GM12874 (cell line): ENCODE data around the gene OSMR.

Experiments used
- TF ChIP-seq, protein P1 (sequence below): IDR thresholded peaks from 2 replicates; pipeline ENCODE4 v1.5.1; 2011; ENCODE audit warnings: low read depth, mild to moderate bottlenecking, control low read depth, low read length, moderate library complexity; ENCODE audit not compliant: insufficient read depth

The OSMR gene

DNA sequence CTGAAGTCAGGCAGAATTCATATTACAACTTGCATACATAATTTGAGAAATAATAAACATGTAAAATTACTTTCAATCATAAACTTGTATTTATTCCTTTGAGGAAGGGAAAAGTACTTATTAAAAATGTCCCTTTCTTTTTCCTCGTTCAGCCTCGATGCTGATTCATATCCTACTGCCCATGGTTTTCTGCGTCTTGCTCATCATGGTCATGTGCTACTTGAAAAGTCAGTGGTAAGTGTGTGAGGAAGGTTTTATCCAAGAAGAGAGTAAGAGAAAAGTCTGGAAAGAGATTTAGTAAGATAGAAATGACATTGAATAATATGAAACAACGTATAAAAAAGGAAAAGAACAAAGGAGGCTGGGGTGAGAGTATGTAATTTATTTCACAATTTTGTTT, 85.9 kb downstream of the OSMR start:
- TF ChIP-seq, protein P1, sequence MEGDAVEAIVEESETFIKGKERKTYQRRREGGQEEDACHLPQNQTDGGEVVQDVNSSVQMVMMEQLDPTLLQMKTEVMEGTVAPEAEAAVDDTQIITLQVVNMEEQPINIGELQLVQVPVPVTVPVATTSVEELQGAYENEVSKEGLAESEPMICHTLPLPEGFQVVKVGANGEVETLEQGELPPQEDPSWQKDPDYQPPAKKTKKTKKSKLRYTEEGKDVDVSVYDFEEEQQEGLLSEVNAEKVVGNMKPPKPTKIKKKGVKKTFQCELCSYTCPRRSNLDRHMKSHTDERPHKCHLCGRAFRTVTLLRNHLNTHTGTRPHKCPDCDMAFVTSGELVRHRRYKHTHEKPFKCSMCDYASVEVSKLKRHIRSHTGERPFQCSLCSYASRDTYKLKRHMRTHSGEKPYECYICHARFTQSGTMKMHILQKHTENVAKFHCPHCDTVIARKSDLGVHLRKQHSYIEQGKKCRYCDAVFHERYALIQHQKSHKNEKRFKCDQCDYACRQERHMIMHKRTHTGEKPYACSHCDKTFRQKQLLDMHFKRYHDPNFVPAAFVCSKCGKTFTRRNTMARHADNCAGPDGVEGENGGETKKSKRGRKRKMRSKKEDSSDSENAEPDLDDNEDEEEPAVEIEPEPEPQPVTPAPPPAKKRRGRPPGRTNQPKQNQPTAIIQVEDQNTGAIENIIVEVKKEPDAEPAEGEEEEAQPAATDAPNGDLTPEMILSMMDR: no peak

DNA sequence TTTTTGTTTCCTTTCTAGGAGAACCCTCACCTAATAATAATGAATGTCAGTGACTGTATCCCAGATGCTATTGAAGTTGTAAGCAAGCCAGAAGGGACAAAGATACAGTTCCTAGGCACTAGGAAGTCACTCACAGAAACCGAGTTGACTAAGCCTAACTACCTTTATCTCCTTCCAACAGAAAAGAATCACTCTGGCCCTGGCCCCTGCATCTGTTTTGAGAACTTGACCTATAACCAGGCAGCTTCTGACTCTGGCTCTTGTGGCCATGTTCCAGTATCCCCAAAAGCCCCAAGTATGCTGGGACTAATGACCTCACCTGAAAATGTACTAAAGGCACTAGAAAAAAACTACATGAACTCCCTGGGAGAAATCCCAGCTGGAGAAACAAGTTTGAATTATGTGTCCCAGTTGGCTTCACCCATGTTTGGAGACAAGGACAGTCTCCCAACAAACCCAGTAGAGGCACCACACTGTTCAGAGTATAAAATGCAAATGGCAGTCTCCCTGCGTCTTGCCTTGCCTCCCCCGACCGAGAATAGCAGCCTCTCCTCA, 87.1 kb downstream of the OSMR start:
- TF ChIP-seq, protein P1: no peak

DNA sequence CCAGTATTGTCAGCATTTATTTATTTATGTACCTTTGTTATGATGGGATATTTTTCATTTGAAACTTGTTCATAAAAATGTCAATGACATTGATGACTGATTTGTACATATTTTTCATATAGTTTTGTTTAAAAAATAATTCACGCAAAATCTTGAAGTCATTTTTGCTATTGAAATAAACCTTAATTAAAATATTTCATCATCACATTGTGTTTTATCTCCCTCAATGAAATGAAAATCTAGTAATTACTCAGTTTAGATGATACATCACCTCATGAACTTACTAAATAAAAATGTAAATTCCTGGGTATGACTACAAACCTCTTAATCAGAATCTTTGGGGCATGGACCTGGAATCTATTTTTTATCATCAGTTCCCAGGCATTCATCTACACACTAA, 89.6 kb downstream of the OSMR start:
- TF ChIP-seq, protein P1: no peak

DNA sequence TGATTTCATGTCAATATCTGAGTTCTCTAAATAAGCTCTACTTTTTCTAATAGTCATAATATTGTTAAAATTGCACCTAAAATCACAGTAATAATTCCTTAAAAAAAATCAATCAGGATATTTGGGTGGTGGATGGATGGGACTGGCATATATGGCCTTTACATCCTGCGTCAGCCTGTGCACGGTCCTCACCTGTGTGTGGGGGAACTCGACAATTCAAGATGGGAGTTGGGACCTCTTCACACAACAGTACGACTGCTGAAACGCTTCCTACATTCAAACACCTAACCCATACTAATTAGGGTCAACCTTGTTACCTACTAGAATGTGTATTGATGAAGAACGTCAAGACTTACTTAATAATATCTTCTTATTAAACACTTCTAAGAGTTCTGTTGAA, 90.5 kb downstream of the OSMR start:
- TF ChIP-seq, protein P1: no peak

DNA sequence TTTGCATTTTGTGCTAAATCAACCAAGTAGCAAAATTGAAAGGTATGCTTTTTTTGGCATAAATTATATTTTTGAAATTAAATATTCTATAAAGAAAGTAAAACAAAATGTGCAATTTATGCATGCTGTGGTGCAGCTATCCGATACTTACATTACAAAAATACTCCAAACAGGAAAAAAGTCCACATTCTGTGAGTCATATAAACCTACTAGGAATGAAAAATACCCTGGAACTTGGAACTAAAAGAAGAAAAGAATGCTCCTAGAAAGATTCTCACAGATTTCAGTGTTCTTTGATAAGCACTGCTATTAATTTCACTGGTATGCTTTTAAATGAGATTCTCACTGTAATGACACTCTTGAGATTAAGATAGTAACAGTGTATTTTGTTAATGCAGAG, 92.6 kb downstream of the OSMR start:
- TF ChIP-seq, protein P1: no peak

DNA sequence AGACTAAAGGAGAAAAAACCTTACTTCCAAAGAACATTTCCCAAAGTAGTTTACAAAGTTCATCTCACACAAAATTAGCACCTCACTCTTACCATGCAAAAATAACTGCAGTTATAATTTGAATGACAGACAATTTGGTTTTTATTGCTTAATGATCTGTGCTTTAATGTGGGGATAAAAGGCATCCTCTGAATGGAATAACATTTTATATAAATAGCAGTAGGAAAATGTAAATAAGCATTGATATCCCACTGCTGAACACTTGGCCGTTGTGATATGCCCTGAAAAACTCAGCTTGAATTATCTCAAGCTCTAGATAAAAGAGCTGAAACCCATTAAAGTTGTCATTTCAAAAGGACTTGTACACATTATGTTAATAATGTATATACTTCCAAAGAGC, 93.2 kb downstream of the OSMR start:
- TF ChIP-seq, protein P1: no peak

DNA sequence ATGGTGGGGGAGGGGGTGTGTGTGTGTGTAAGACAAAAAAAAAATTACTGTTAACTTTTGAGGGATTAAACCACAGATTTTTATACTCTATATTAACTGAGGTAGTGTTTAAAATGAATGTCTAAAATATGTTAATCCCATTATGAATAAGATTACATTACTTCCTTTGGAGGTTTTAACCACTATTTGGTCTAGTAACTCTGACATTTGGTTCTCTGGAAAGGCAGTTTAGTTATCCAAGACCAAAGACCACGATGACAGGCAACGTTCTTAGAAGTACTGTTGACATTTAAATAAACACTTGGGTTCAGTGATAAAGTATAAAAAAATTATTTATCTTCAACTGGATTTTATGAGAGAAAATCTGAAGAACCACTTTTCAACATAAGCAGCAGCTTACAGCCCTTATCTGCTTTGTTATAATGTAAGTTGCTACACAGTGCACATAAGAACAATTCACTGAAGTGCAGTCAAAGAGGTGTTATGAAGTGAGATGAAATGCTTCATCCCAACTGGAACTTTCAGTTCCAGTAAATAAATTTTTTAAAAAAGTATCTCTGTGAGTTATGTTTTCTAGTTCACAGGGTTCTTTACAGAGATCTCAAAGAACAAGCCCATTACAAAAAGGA, 94.5 kb downstream of the OSMR start:
- TF ChIP-seq, protein P1: no peak
